Medulla oblongata (tissue), 1 donor: ENCODE measurements around the gene TMEM121B.

Experiments
- DNase-seq: peaks from one replicate; pipeline ENCODE4 v3.0.0-alpha.2; 2015; ENCODE audit errors: extremely low spot score

TMEM121B gene

GRCh38 chr22:17091851-17092250 is 29.3 kb downstream of the TMEM121B start:
- no peak for DNase-seq

DNA sequence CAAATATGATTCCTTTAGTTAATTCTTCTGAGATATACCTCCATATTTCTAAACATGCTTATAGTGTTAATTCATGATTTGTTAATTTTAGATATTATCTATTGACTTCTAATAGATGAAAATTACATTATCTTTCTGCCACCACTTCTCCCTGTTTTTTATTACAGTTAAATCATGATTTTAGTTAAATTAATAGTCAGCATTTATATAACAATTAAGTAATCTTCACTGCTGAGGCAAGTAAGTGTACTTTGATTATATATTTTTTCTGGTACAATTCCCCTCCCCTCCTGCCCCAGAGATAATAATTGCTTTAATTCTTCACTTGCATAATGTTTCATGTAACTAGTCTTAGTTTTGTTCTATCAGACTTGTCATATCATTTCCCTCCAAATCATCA is 30.6 kb downstream of the TMEM121B start:
- DNase-seq: no peak

- no peak for DNase-seq
Observed at GRCh38 chr22:17087498-17088131, 33.5 kb downstream of the TMEM121B start.

GRCh38 chr22:17086788-17087497 is 34.2 kb downstream of the TMEM121B start:
- DNase-seq: no peak

DNA sequence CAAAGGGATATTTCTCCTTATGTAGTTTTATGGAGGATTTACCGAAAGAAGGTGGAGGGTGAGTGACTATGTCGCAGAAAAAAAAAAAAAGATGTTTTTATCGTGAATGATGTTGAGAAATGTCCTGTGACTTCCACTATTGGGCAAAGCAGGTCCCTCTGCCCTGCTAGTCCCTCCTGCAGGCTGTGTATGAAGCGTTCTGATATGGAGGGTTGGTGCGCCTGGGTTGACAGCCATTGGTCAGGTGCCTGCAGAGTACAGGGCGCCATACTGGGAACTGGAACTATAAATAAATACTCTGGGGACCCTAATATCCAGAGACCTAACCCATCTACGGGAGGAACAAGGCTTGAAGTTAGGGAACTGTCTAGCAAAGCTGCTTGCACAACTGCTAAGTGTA is 34.9 kb downstream of the TMEM121B start:
- no peak for DNase-seq

DNA sequence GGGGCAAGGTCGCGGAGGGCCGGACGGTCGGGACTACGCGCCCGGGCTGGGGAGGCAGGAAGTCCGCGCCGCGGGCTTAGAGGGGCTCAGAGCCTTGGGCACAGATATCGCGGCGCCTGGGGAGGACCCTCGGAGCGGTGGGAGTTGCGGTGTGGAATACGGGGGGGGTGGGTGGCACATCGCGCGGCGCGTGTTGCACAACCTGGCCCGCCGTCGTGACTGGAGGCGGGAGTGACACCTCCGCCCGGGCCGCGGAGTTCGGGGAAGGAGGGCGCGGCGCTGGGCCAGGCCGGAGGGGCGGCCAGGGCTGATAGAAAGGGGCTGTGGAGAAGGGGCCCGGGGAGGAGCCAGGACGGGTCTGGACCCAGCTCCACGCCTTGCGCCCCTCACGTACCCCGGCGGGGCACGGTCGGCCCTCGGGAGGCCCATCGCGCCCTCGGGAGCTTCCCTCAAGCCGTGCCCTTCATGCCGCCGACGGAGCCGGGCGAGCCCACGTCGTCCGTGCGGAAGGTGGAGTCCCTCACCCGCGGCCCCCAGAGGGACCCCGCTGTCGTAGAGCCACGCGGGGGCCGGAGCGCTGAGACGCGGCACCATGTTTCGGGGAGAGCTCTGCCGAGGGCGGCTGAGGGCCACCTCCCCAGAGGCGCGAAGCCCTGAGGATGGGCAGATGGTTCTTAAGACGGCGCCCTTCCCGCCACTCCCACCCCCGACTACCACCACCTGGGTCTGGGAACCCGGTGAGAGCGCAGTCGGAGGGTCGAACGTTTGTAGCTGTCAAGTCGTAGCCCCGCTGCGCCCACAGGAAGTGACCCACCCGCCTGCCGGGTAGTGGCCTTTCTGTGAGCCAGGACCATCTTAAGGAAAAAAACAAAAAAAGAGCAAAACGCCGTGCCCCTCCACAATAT is 35.6 kb downstream of the TMEM121B start:
- no peak for DNase-seq

GRCh38 chr22:17084554-17085276 is 36.4 kb downstream of the TMEM121B start, which contains the start of gene IL17RA:
Gene IL17RA, plus strand, starts transcription at chr22:17085000. Its CDS starts 92 bp downstream, at chr22:17085092.
- peak; percentile 89 for DNase-seq

DNA sequence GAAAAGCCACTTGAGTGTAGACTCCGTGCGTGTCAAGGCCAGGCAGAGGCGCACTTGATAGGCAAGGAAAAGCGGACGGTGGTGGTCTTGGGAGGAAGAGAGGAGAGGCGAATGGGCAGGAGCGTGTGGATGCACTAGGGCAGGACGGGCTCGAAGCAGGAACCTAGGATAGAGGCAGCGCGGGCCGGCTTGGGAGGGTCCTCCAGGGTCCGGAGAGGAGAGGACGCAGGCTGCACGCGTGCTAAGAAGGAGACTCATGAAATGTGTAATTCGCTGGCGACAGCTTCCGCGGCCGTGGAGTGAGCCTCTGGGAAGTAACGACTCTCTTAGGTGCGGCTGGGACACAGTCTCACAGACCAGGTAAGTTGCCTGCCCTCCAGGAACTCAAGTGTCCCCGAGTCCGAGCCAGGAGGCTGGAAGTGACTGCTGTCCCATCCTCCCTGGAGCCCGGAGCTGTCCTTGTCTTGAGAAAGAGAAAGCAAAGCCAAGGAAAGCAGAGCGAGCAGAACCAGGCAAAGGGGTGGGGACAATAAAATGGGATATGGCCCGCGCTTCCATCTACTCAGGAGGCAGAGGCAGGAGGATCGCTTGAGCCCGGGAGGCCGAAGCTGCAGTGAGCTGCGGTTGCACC is 37.2 kb downstream of the TMEM121B start:
- DNase-seq: no peak

GRCh38 chr22:17083255-17083654 is 37.9 kb downstream of the TMEM121B start:
- no peak for DNase-seq

GRCh38 chr22:17079572-17079971 is 41.6 kb downstream of the TMEM121B start:
- DNase-seq: no peak

- DNase-seq: no peak
Observed at GRCh38 chr22:17077255-17077654, 43.9 kb downstream of the TMEM121B start.

DNA sequence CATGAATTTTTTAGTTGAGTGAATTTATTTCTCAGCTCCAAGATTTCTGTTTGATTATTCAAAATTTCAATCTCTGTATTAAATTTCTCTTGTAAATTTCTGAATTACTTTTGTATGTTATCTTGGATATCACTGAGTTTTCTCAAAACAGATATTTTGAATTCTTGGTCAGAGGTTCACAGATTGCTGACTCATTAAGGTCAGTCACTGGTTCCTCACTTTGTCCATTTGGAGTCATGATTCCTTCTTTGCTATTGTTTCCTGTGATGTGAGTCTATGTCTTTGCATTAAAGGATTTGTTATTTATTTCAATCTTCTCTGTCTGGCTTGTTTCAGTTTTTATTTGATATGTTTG is 46.5 kb downstream of the TMEM121B start:
- no peak for DNase-seq

DNA sequence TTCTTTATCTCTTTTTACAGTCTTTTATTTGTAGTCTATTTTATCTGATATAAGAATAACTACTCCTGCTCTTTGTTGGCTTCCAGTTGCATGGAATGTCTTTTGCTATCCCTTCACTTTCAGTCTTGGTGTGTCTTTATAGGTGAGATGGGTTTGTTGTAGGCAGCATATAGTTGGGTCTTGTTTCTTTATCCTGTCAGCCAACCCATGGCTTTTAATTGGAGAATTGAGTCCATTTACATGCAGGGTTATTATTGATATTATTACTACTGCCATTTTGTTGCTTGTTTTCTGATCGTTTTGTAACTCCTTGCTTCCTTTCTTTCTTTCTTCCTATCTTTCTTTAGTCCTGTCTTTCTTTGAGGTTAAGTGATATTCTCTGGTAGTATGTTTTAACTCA is 48.3 kb downstream of the TMEM121B start:
- DNase-seq: no peak
